ENCODE results near the gene ATM.

DNA sequence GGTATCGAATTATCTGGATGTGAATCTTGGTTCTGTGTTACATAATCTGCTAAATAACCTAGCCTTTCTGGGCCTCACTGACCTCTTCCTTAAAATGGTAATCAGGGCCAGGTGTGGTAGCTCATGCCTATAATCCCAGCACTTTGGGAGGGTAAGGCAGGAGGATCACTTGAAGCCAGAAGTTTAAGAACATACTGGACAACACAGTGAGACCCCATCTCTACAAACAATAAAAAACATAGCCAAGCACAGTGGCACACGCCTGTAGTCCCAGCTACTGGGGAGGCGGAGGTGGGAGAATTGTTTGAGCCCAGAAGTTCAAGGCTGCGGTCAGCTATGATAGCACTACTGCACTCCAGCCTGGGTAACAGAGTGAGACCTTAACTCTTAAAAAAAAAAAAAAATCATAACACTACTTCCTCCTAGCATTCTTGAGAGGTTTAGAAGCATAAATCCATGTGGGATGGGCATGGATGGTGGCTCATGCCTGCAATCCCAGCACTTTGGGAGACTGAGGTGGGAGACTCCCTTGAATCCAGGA lies 171.9 kb downstream of the ATM start:
- TF ChIP-seq, protein P1, sequence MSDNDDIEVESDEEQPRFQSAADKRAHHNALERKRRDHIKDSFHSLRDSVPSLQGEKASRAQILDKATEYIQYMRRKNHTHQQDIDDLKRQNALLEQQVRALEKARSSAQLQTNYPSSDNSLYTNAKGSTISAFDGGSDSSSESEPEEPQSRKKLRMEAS (IDR thresholded peaks at IDR 0.05): no peak
- TF ChIP-seq TAF1 (IDR thresholded peaks at IDR 0.05; ENCODE audit: low read depth) (no peak), FOXM1 (IDR thresholded peaks at IDR 0.05; ENCODE audit: borderline replicate concordance, low read depth) (no peak), TCF12 (IDR thresholded peaks at IDR 0.05; ENCODE audit: low read depth) (no peak), EP300 (IDR thresholded peaks at IDR 0.05; ENCODE audit: borderline replicate concordance) (no peak), ZBTB7A (IDR thresholded peaks at IDR 0.05; ENCODE audit: low read depth) (no peak), CEBPB (IDR thresholded peaks at IDR 0.05) (no peak), CREB1 (IDR thresholded peaks at IDR 0.05; ENCODE audit: low read depth) (no peak), YY1 (IDR thresholded peaks at IDR 0.05; ENCODE audit: low read depth) (no peak), EGR1 (IDR thresholded peaks at IDR 0.05) (no peak), RAD21 (IDR thresholded peaks at IDR 0.05; ENCODE audit: low read depth) (no peak), TEAD4 (IDR thresholded peaks at IDR 0.05) (no peak)
- TF ChIP-seq, protein P2, sequence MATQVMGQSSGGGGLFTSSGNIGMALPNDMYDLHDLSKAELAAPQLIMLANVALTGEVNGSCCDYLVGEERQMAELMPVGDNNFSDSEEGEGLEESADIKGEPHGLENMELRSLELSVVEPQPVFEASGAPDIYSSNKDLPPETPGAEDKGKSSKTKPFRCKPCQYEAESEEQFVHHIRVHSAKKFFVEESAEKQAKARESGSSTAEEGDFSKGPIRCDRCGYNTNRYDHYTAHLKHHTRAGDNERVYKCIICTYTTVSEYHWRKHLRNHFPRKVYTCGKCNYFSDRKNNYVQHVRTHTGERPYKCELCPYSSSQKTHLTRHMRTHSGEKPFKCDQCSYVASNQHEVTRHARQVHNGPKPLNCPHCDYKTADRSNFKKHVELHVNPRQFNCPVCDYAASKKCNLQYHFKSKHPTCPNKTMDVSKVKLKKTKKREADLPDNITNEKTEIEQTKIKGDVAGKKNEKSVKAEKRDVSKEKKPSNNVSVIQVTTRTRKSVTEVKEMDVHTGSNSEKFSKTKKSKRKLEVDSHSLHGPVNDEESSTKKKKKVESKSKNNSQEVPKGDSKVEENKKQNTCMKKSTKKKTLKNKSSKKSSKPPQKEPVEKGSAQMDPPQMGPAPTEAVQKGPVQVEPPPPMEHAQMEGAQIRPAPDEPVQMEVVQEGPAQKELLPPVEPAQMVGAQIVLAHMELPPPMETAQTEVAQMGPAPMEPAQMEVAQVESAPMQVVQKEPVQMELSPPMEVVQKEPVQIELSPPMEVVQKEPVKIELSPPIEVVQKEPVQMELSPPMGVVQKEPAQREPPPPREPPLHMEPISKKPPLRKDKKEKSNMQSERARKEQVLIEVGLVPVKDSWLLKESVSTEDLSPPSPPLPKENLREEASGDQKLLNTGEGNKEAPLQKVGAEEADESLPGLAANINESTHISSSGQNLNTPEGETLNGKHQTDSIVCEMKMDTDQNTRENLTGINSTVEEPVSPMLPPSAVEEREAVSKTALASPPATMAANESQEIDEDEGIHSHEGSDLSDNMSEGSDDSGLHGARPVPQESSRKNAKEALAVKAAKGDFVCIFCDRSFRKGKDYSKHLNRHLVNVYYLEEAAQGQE (IDR thresholded peaks at IDR 0.05; ENCODE audit: low read depth): no peak
- TF ChIP-seq, protein P3, sequence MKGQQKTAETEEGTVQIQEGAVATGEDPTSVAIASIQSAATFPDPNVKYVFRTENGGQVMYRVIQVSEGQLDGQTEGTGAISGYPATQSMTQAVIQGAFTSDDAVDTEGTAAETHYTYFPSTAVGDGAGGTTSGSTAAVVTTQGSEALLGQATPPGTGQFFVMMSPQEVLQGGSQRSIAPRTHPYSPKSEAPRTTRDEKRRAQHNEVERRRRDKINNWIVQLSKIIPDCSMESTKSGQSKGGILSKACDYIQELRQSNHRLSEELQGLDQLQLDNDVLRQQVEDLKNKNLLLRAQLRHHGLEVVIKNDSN (IDR thresholded peaks at IDR 0.05): no peak

Data from Ishikawa (cell line).